ENCODE results near the gene PTH2R.

GRCh38 chr2:208399201-208399600 lies 7.4 kb upstream of the PTH2R start:
- no peak for TF ChIP-seq ETS1 (IDR thresholded peaks at IDR 0.05)
- no peak for TF ChIP-seq CTCF (conservative IDR thresholded peaks at IDR 0.05; ENCODE audit: low read depth in 2 of 2)
- no peak for TF ChIP-seq POLR2AphosphoS5 (IDR thresholded peaks at IDR 0.05; ENCODE audit: low read depth)
- TF ChIP-seq EZH2 (IDR thresholded peaks at IDR 0.05; ENCODE audit: low read depth, unreplicated experiment) = no peak

Data from GM23338 (cell line).